ENCODE measurements around the gene C5orf58. TPM values are rescaled to one million over a fixed set of nuclear protein-coding genes. Genes with fewer than 3 reads are reported as not detected.

Gene C5orf58
- polyA plus RNA-seq, 1 donor (not counting 4 experiments of a cell fraction or from before 2014, with no cell fraction given): not detected

DNA sequence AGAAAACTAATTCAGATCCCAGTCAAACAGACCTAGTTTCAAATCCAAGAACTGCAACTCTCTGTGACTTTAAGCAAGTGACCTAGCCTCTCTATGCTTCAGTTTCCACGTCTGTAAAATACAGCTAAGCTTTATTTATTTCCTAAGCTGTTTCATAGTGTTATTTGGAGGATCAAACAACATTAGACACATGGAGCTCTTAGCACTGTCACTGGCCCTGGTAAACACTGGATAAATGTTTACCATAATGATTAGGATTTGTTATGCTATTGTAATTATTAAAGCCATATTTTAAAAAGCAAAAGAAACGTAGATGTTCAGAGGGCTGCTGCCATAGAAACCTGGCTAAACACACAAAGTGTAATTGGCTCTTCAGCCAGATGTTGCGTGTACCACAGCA is 26.6 kb upstream of the C5orf58 start:
- Histone ChIP-seq H3K9ac (ENCODE audit: control insufficient read depth, extremely low read depth, insufficient read depth, low read length) (no peak overlapping the region), H3K27ac (ENCODE audit: control insufficient read depth, insufficient read depth, low read length) (no peak overlapping the region), H2AFZ (ENCODE audit: control insufficient read depth, low read length) (no peak overlapping the region), H3K9me1 (ENCODE audit: control insufficient read depth, extremely low read depth, insufficient read depth, low read length) (no peaks in the 10 kb centered on the region), H3K79me2 (ENCODE audit: control insufficient read depth, insufficient read depth, low read length) (no peaks in the 10 kb centered on the region), H3K27me3 (ENCODE audit: control insufficient read depth, extremely low read depth, insufficient read depth, low read length) (no peaks in the 10 kb centered on the region), H4K20me1 (ENCODE audit: control insufficient read depth, extremely low read depth, insufficient read depth, low read length) (no peaks in the 10 kb centered on the region), H3K4me2 (ENCODE audit: control insufficient read depth, extremely low read depth, insufficient read depth, low read depth, low read length) (no peak overlapping the region), H3K36me3 (ENCODE audit: control insufficient read depth in 2 of 2, extremely low read depth in 1 of 2, insufficient read depth in 2 of 2, low read length in 2 of 2) (no peaks in the 10 kb centered on the region), H3K9me3 (ENCODE audit: control insufficient read depth, low read depth, low read length) (no peaks in the 10 kb centered on the region), H3K4me1 (ENCODE audit: control insufficient read depth, extremely low read depth, insufficient read depth, low read length) (no peaks in the 10 kb centered on the region), H3K4me3 (ENCODE audit: control insufficient read depth in 2 of 3, extremely low read depth in 1 of 3, insufficient read depth in 2 of 3, low read depth in 1 of 3, low read length in 3 of 3) (no peak overlapping the region)
- dilution Hi-C loops (cut with MboI; ENCODE audit: extremely low pct_ligation_motif_present, low sequenced_read_pairs): no loop called here
- no peak for TF ChIP-seq CTCF (optimal IDR thresholded peaks at IDR 0.05 in 1 of 3, IDR thresholded peaks at IDR 0.05 in 1 of 3, conservative IDR thresholded peaks at IDR 0.05 in 1 of 3; ENCODE audit: extremely low read depth in 1 of 3, insufficient read depth in 2 of 3, low read length in 3 of 3)
- no peak for FAIRE-seq
- no peak for DNase-seq (ENCODE audit: low read depth, low spot score)

DNA sequence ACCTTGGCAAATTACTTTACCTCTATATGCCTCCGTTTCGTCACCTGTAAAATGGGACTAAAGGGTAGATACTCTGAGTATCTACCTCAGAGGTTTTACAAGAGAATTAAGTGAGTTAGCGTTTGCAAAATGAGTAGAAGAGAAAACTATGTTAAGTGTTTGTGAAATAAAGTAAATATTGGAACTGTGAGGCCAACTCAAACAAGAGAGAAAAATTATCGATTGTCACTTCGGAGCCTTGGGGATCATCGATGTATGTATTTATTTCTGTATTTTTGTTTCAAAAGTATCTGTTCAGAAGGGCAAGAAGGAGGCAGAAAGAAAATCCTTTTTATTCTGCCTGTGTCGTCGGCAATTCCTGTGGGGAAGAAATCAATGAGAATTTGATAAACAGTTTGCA is 25.8 kb upstream of the C5orf58 start:
- Histone ChIP-seq H3K4me3 (ENCODE audit: control insufficient read depth in 2 of 3, extremely low read depth in 1 of 3, insufficient read depth in 2 of 3, low read depth in 1 of 3, low read length in 3 of 3) (no peak overlapping the region), H3K9ac (ENCODE audit: control insufficient read depth, extremely low read depth, insufficient read depth, low read length) (no peak overlapping the region), H3K36me3 (ENCODE audit: control insufficient read depth in 2 of 2, extremely low read depth in 1 of 2, insufficient read depth in 2 of 2, low read length in 2 of 2) (no peaks in the 10 kb centered on the region), H3K9me1 (ENCODE audit: control insufficient read depth, extremely low read depth, insufficient read depth, low read length) (no peaks in the 10 kb centered on the region), H2AFZ (ENCODE audit: control insufficient read depth, low read length) (no peak overlapping the region), H3K27me3 (ENCODE audit: control insufficient read depth, extremely low read depth, insufficient read depth, low read length) (no peaks in the 10 kb centered on the region), H3K27ac (ENCODE audit: control insufficient read depth, insufficient read depth, low read length) (no peak overlapping the region), H4K20me1 (ENCODE audit: control insufficient read depth, extremely low read depth, insufficient read depth, low read length) (no peaks in the 10 kb centered on the region), H3K9me3 (ENCODE audit: control insufficient read depth, low read depth, low read length) (no peaks in the 10 kb centered on the region), H3K4me2 (ENCODE audit: control insufficient read depth, extremely low read depth, insufficient read depth, low read depth, low read length) (no peak overlapping the region), H3K79me2 (ENCODE audit: control insufficient read depth, insufficient read depth, low read length) (no peaks in the 10 kb centered on the region), H3K4me1 (ENCODE audit: control insufficient read depth, extremely low read depth, insufficient read depth, low read length) (no peaks in the 10 kb centered on the region)
- dilution Hi-C loops (cut with MboI; ENCODE audit: extremely low pct_ligation_motif_present, low sequenced_read_pairs): no loop called here
- FAIRE-seq: no peak
- no peak for DNase-seq (ENCODE audit: low read depth, low spot score)
- TF ChIP-seq CTCF (optimal IDR thresholded peaks at IDR 0.05 in 1 of 3, IDR thresholded peaks at IDR 0.05 in 1 of 3, conservative IDR thresholded peaks at IDR 0.05 in 1 of 3; ENCODE audit: extremely low read depth in 1 of 3, insufficient read depth in 2 of 3, low read length in 3 of 3): no peak
- TF ChIP-seq EZH2 (IDR thresholded peaks at IDR 0.05; ENCODE audit: low read length): no peak

Measured in keratinocyte (primary cell).